Astrocyte of the spinal cord (primary cell): ENCODE measurements around the gene ANKRD33.

ENCODE experiments used
- DNase-seq: peaks from one replicate; pipeline ENCODE4 v3.0.0; 2011; ENCODE audit warnings: low read depth, low spot score
- H3K4me3 ChIP-seq: 2 replicates; pipeline ENCODE4 v1.5.1; 2011; ENCODE audit warnings: low read depth, mild to moderate bottlenecking, low read length, moderate library complexity
- CTCF ChIP-seq: IDR thresholded peaks from 2 replicates; pipeline ENCODE4 v1.5.1; 2012; ENCODE audit warnings: low read depth, mild to moderate bottlenecking, low read length, inconsistent platforms
- in situ Hi-C: cut with HindIII; loops from 2 replicates; pipeline ENCODE4 v1.10.0; 2017; ENCODE audit warnings: low sequenced_read_pairs

ANKRD33 gene

GRCh38 chr12:51911788-51912711, 24.1 kb downstream of the ANKRD33 start:
- TF ChIP-seq CTCF, result no peak
- in situ Hi-C loops, result no loop called here
- no peak overlapping the region for H3K4me3 ChIP-seq
- no peak for DNase-seq

- H3K4me3 ChIP-seq, result no peak overlapping the region
- in situ Hi-C loops, result no loop called here
- no peak for DNase-seq
- peak; percentile 4 for TF ChIP-seq CTCF
These were observed 25.4 kb downstream of the ANKRD33 start for GRCh38 chr12:51913071-51914033.

- in situ Hi-C loops, result no loop called here
These were observed 26.4 kb downstream of the ANKRD33 start for GRCh38 chr12:51914034-51914923.

GRCh38 chr12:51915003-51915625, 27.2 kb downstream of the ANKRD33 start:
- in situ Hi-C loops, result no loop called here
- H3K4me3 ChIP-seq, result no peak overlapping the region
- DNase-seq, result no peak
- TF ChIP-seq CTCF, result no peak

More at GRCh38 chr12:51914034-51914923, 26.4 kb downstream of the ANKRD33 start:
- no peak for TF ChIP-seq CTCF
- no peak overlapping the region for H3K4me3 ChIP-seq
- DNase-seq, result no peak

GRCh38 chr12:51915951-51916350, 28.0 kb downstream of the ANKRD33 start:
- TF ChIP-seq CTCF, result no peak
- in situ Hi-C loops, result no loop called here
- H3K4me3 ChIP-seq, result no peak overlapping the region
- DNase-seq, result no peak
